ENCODE measurements around the gene ALG14. TPM values are rescaled to one million over a fixed set of nuclear protein-coding genes. Genes with fewer than 3 reads are reported as not detected.

The ALG14 gene
- total RNA-seq, 4 donors from 2014 or later, result 0.46 to 1.9 (median 1.1) TPM

GRCh38 chr1:95085376-95085775 is 12.6 kb upstream of the ALG14 start:
- TF ChIP-seq, protein P1, sequence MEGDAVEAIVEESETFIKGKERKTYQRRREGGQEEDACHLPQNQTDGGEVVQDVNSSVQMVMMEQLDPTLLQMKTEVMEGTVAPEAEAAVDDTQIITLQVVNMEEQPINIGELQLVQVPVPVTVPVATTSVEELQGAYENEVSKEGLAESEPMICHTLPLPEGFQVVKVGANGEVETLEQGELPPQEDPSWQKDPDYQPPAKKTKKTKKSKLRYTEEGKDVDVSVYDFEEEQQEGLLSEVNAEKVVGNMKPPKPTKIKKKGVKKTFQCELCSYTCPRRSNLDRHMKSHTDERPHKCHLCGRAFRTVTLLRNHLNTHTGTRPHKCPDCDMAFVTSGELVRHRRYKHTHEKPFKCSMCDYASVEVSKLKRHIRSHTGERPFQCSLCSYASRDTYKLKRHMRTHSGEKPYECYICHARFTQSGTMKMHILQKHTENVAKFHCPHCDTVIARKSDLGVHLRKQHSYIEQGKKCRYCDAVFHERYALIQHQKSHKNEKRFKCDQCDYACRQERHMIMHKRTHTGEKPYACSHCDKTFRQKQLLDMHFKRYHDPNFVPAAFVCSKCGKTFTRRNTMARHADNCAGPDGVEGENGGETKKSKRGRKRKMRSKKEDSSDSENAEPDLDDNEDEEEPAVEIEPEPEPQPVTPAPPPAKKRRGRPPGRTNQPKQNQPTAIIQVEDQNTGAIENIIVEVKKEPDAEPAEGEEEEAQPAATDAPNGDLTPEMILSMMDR (IDR thresholded peaks at IDR 0.05), result no peak
- no peak for TF ChIP-seq POLR2A (IDR thresholded peaks at IDR 0.05)

GRCh38 chr1:95084317-95085176 is 11.8 kb upstream of the ALG14 start:
- no peak for DNase-seq (ENCODE audit: low spot score in 2 of 2)
- WGBS, 2 donors, result 71 to 78% methylated on average over 8 of the region's 8 CpGs
- intact Hi-C loops (cut with DNase I; ENCODE audit: low total_unique reads), result no loop called here
- TF ChIP-seq, protein P1 (IDR thresholded peaks at IDR 0.05), result no peak
- TF ChIP-seq POLR2A (IDR thresholded peaks at IDR 0.05), result no peak
- H3K4me3 ChIP-seq (ENCODE audit: low read depth, poor library complexity, severe bottlenecking), result no peak overlapping the region

More at GRCh38 chr1:95085376-95085775, 12.6 kb upstream of the ALG14 start:
- WGBS, 2 donors, result 66 to 80% methylated on average over 2 of the region's 2 CpGs
- intact Hi-C loops (cut with DNase I; ENCODE audit: low total_unique reads), result no loop called here
- no peak overlapping the region for H3K4me3 ChIP-seq (ENCODE audit: low read depth, poor library complexity, severe bottlenecking)
- DNase-seq (ENCODE audit: low spot score in 2 of 2), result no peak

- no peak overlapping the region for H3K4me3 ChIP-seq (ENCODE audit: low read depth, poor library complexity, severe bottlenecking)
- no peak for TF ChIP-seq POLR2A (IDR thresholded peaks at IDR 0.05)
- TF ChIP-seq, protein P1 (IDR thresholded peaks at IDR 0.05), result no peak
- WGBS, 2 donors, result 57 to 61% methylated on average over 1 of the region's 1 CpG
- intact Hi-C loops (cut with DNase I; ENCODE audit: low total_unique reads), result no loop called here
- DNase-seq (ENCODE audit: low spot score in 2 of 2), result no peak
Measured at GRCh38 chr1:95080879-95081278, 8.1 kb upstream of the ALG14 start.

- DNase-seq (ENCODE audit: low spot score in 2 of 2), result no peak
- 84 to 87% methylated on average over 1 of the region's 1 CpG for WGBS, 2 donors
- TF ChIP-seq POLR2A (IDR thresholded peaks at IDR 0.05), result no peak
- TF ChIP-seq, protein P1 (IDR thresholded peaks at IDR 0.05), result no peak
- intact Hi-C loops (cut with DNase I; ENCODE audit: low total_unique reads), result no loop called here
- no peak overlapping the region for H3K4me3 ChIP-seq (ENCODE audit: low read depth, poor library complexity, severe bottlenecking)
Measured at GRCh38 chr1:95080446-95080845, 7.7 kb upstream of the ALG14 start.

GRCh38 chr1:95076034-95076433 is 3.3 kb upstream of the ALG14 start:
- DNase-seq (ENCODE audit: low spot score in 2 of 2), result no peak
- TF ChIP-seq, protein P1 (IDR thresholded peaks at IDR 0.05), result no peak
- TF ChIP-seq POLR2A (IDR thresholded peaks at IDR 0.05), result no peak
- no peak overlapping the region for H3K4me3 ChIP-seq (ENCODE audit: low read depth, poor library complexity, severe bottlenecking)
- intact Hi-C loops (cut with DNase I; ENCODE audit: low total_unique reads), result loop anchor here (2.0 kb wide), 1 partner anchor 51 kb away; no protein-coding TSS in a partner anchor

All from lower leg skin (tissue), 4 donors.